ENCODE measurements around the gene RDX. TPM values are rescaled to one million over a fixed set of nuclear protein-coding genes. Genes with fewer than 3 reads are reported as not detected.
A peak's percentile ranks its signal among the peaks of the same experiment; 100 is the strongest.

The RDX gene
- polyA plus RNA-seq, 2 of the 4 experiments (the other 2 are of a cell fraction), result 158 to 183 TPM

GRCh38 chr11:110249766-110250165, 46.6 kb downstream of the RDX start:
- DNase-seq (ENCODE audit: low read depth in 1 of 2, low spot score in 1 of 2) (no peak), ATAC-seq (peak; percentile 11 to 33; a peak in 2 of 6 replicates), FAIRE-seq (no peak)
- peak overlapping the region in 1 of 2 experiments; percentile 58; a peak in 3 of 6 replicates for H3K27ac ChIP-seq
- no peak overlapping the region for H3K4me2 ChIP-seq
- 93% methylated on average over 5 of the region's 5 CpGs for WGBS (ENCODE audit: missing lambda C conversion rate)
- H3K4me1 ChIP-seq, result peaks cover 53% of the 10 kb centered on the region
- ChIA-PET CTCF (interaction anchor here (0.5 to 1.9 kb wide), 12 partner anchors 9 to 1921 kb away, joined by 3 to 6 read pairs (median 4); no protein-coding TSS in a partner anchor), POLR2A (interaction anchor here (0.5 kb wide), 1 partner anchor 33 kb away, joined by 4 read pairs; no protein-coding TSS in a partner anchor)
- H3K4me3 ChIP-seq, result no peak overlapping the region
- no peak for TF ChIP-seq RAD21 (conservative IDR thresholded peaks at IDR 0.05 in 1 of 2, IDR thresholded peaks at IDR 0.05 in 1 of 2)
- no peaks in the 10 kb centered on the region for H3K9me3 ChIP-seq

DNA sequence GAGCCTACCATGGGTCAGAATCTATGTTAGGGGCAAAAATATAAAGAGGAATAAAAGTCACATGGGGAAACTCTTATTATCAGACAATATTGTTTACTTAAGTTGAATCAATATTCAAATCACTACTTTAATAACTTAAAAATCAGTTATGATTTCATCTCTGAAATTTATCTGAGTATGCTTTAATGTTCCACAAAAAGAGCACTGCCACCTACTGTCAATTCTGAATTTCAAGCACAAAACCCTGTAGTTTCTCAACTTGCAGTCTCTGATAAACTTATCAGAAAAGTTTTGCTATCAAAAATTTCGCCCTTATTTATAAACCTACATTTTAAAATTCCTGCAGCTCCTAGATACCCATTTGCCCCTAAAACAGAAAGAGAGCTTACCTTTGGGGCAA, 47.3 kb downstream of the RDX start:
- Histone ChIP-seq H3K9me3 (no peaks in the 10 kb centered on the region), H3K4me1 (peaks cover 52% of the 10 kb centered on the region), H3K27ac (no peak overlapping the region), H3K4me2 (no peak overlapping the region), H3K4me3 (no peak overlapping the region)
- no peak for TF ChIP-seq POLR2AphosphoS2 (conservative IDR thresholded peaks at IDR 0.05; ENCODE audit: low read length)
- TF ChIP-seq RAD21 (conservative IDR thresholded peaks at IDR 0.05 in 1 of 2, IDR thresholded peaks at IDR 0.05 in 1 of 2), result peak in 1 of 2 experiments; percentile 33; a peak in 2 of 5 replicates
- TF ChIP-seq, protein P1, sequence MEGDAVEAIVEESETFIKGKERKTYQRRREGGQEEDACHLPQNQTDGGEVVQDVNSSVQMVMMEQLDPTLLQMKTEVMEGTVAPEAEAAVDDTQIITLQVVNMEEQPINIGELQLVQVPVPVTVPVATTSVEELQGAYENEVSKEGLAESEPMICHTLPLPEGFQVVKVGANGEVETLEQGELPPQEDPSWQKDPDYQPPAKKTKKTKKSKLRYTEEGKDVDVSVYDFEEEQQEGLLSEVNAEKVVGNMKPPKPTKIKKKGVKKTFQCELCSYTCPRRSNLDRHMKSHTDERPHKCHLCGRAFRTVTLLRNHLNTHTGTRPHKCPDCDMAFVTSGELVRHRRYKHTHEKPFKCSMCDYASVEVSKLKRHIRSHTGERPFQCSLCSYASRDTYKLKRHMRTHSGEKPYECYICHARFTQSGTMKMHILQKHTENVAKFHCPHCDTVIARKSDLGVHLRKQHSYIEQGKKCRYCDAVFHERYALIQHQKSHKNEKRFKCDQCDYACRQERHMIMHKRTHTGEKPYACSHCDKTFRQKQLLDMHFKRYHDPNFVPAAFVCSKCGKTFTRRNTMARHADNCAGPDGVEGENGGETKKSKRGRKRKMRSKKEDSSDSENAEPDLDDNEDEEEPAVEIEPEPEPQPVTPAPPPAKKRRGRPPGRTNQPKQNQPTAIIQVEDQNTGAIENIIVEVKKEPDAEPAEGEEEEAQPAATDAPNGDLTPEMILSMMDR (IDR thresholded peaks at IDR 0.05), result peak; percentile 45
- WGBS (ENCODE audit: missing lambda C conversion rate), result 39% methylated on average over 1 of the region's 1 CpG
- ChIA-PET CTCF (interaction anchor here (1.0 to 1.9 kb wide), 10 partner anchors 10 to 124 kb away, joined by 3 to 6 read pairs (median 4); no protein-coding TSS in a partner anchor), POLR2A (no interaction called here)
- FAIRE-seq (no peak), DNase-seq (ENCODE audit: low read depth in 1 of 2, low spot score in 1 of 2) (no peak), ATAC-seq (peak in 1 of 2 experiments; percentile 35; a peak in 3 of 6 replicates)

DNA sequence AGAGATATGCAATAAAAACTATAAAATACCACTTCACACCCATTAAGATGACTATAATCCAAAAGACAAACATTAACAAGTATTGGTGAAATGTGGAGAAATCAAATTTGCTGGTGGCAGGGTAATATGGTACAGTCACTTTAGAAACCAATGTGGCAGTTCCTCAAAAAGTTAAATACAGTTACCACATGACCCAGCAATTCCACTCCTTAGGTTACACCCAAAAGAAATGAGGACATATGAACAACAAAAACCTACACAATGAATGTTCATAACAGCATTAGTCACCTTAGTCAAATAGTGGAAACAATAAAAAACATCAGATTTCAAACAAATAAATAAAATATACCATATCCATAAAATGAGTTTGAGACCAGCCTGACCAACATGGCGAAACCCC, 52.6 kb downstream of the RDX start:
- ATAC-seq, result no peak
- DNase-seq (ENCODE audit: low read depth in 1 of 2, low spot score in 1 of 2), result no peak
- ChIA-PET CTCF (no interaction called here), POLR2A (no interaction called here)
- no peak for TF ChIP-seq RNF2 (IDR thresholded peaks at IDR 0.05; ENCODE audit: borderline replicate concordance, low read depth)
- no peak for TF ChIP-seq JUNB (IDR thresholded peaks at IDR 0.05)
- TF ChIP-seq ZFP36 (IDR thresholded peaks at IDR 0.05; ENCODE audit: borderline replicate concordance, partially characterized antibody), result no peak
- TF ChIP-seq RCOR1 (IDR thresholded peaks at IDR 0.05; ENCODE audit: low read depth, low read length), result no peak
- TF ChIP-seq PHF8 (IDR thresholded peaks at IDR 0.05; ENCODE audit: borderline replicate concordance, low read depth), result no peak
- no peak for TF ChIP-seq RFX5 (IDR thresholded peaks at IDR 0.05)
- TF ChIP-seq TFCP2L1 (CRISPR knock-in tag; IDR thresholded peaks at IDR 0.05), result no peak
- TF ChIP-seq, protein P1 (IDR thresholded peaks at IDR 0.05), result no peak
- no peak for TF ChIP-seq BHLHE40 (IDR thresholded peaks at IDR 0.05; ENCODE audit: low read depth, low read length)
- no peak for TF ChIP-seq HOXB13 (CRISPR knock-in tag; IDR thresholded peaks at IDR 0.05; ENCODE audit: low read depth)
- TF ChIP-seq FOSB (CRISPR knock-in tag; IDR thresholded peaks at IDR 0.05), result no peak
- no peak for TF ChIP-seq TP53 (CRISPR knock-in tag; IDR thresholded peaks at IDR 0.05)
- TF ChIP-seq CBX8 (IDR thresholded peaks at IDR 0.05), result no peak
- TF ChIP-seq HOXB5 (CRISPR knock-in tag; IDR thresholded peaks at IDR 0.05), result no peak
- TF ChIP-seq, protein P2, sequence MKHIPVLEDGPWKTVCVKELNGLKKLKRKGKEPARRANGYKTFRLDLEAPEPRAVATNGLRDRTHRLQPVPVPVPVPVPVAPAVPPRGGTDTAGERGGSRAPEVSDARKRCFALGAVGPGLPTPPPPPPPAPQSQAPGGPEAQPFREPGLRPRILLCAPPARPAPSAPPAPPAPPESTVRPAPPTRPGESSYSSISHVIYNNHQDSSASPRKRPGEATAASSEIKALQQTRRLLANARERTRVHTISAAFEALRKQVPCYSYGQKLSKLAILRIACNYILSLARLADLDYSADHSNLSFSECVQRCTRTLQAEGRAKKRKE (CRISPR knock-in tag; IDR thresholded peaks at IDR 0.05; ENCODE audit: low read depth), result no peak
- no peak for TF ChIP-seq RARB (CRISPR knock-in tag; IDR thresholded peaks at IDR 0.05)
- no peak for TF ChIP-seq ZC3H11A (IDR thresholded peaks at IDR 0.05)
- no peak for TF ChIP-seq MYC (IDR thresholded peaks at IDR 0.05; ENCODE audit: borderline replicate concordance, low read length)
- TF ChIP-seq E2F6 (IDR thresholded peaks at IDR 0.05; ENCODE audit: borderline replicate concordance, low read depth), result no peak
- no peak overlapping the region for H3K4me3 ChIP-seq
- H3K4me1 ChIP-seq, result peaks cover 2% of the 10 kb centered on the region; the same call in 1 of the 3 replicates
- no peak overlapping the region for H3K27ac ChIP-seq
- H3K9me3 ChIP-seq, result no peaks in the 10 kb centered on the region
- no peak overlapping the region for H3K4me2 ChIP-seq
- FAIRE-seq, result no peak
- 90% methylated on average over 1 of the region's 1 CpG for WGBS (ENCODE audit: missing lambda C conversion rate)

Measured in A549 (cell line).